ENCODE results near the gene CASTOR1.

CASTOR1 gene

DNA sequence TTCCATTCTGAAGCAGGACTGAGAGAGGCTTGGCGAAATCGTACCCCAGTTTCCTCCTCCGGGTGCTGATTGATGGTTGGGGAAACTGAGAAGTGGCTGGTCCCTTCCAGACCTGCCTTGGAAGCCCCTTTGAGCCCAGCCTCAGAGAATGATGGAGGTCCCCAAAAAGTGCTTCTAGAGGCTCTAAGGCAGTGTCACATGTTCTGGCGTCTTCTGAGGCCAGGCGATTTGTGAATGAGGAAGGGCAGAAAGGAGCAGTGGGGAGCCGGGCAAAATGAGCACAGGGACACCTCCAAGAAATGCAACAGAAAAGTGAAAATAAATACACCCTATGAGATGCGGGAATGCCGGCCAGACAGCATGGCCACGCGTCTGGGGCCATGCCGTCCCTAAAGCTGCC, 41.7 kb downstream of the CASTOR1 start:
- no peak for DNase-seq

DNA sequence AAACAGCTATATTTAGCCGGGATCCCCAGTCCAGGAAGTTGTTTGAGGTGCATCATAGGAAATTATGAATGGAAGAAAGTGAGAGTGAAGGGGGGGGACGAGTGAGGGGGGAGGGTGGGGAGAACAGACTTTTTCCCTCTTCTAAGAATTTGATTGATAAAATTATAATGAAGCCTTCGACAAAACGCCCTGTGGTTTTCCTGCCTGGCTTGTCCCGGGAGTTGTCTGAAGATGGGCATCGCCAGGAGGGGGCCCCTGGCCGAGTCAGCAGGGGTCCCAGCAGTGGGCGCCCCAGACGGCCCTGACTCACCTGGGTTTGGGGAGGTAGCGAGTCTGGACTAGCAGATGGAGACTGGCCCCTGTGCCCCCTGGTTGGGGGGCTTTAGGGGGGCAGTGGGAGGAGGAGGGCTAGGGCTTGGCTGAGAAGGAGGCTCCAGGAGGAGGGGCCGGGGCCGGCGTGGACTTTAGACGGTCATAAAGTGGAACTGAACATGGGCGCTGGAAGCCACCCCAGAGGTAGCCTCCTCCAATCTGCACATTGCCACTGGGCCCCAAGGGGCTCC, 42.4 kb downstream of the CASTOR1 start:
- no peak for DNase-seq

DNA sequence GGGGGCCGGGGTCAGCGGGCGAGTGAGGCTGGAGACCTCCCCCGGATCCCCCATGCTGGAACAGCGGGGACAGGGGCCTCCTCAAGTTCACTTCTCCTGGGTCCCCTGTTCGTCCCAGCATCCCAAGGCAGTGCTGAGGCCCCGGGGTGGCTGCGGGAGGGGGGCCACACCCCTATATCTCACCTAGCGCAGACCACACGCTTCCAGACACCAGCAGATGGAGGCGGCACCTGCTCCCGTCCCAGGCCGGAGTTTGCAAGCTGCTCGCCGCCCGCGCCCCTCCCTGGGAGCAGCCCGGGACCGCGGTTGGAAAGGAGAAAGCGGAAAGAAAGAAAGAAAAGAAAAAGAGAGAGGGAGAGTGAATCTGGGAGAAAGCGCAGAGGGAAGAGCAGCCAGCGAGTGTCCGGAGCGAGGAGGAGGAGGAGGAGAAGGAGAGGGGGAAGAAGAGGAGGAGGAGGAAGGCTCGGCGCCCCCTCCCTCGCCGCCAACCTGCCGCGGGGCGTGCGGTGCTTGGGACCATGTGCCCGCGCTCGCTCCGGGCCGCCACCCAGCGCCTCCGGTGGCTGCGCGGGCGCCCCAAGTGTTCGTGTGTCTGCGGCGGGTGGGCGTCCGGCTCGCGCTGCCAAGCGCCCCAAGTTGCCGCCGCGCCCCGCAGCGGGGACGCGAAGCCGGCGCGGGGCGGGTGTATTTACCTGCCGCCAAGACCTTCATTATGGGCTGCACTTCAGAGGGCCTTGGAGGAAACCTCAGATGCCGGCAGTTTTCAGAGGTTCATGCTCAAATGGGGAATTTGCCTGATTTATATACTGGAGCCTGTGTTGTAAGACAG, 43.1 kb downstream of the CASTOR1 start, which contains the start of gene LIF:
Gene LIF, minus strand, starts transcription at position 775 of the 829 bp plus-strand sequence. Its CDS starts 64 bp downstream, at position 711.
- DNase-seq, result peak in 2 of 51 donors; percentile 15 to 22

DNA sequence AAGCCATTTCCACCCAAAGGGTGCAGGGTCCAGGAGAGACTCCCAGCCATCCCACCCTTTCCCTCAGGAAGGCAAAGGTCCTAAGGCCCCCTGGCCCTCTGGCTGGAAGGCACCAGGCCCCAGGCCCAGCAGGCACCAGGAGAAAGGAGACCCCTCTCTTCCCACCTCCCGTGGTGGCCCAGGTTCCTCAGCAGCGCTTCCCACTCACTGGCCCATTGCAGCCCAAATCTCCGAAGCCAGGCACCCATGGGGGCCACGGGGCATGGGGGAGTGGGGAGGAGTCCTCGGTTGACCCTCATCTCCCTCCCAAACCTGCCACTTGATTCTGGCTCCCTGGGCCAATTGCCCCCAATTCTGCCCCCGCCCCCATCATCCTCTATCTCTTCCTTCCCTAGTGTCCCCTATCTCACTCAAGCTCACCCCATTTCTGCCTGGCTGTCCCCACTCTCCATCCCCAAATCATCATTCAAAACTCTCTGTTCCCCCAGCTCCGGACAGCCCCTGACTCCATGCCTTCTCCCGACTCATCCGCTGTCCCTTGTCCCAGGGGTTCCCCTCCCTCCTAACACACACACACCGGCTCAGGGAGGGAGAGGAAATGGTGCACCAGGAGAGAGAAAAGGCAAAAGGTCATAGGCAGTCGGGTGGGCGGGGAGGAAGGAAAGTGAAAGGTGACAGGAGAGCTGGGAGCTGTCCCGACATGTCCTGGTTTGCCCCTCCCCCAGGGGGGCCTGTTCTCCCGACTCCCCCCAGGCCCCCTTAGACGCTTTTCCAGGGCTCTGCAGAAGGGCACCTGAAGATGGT, 43.9 kb downstream of the CASTOR1 start:
- DNase-seq, result no peak

DNA sequence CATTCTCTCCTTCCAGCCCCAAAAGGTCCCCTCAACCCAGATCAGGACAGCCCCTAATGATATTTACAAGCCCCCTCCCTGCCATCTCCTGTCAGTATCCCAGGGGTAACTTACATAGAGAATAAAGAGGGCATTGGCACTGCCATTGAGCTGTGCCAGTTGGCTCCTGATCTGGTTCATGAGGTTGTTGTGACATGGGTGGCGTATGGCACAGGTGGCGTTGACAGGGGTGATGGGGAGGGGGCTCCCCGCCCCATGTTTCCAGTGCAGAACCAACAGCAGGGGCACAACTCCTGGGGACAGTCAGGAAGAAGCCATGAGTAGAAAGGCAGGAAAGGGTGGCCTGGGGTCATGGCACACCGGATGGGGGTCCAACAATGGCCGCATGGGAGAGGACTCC, 44.7 kb downstream of the CASTOR1 start:
- no peak for DNase-seq

DNA sequence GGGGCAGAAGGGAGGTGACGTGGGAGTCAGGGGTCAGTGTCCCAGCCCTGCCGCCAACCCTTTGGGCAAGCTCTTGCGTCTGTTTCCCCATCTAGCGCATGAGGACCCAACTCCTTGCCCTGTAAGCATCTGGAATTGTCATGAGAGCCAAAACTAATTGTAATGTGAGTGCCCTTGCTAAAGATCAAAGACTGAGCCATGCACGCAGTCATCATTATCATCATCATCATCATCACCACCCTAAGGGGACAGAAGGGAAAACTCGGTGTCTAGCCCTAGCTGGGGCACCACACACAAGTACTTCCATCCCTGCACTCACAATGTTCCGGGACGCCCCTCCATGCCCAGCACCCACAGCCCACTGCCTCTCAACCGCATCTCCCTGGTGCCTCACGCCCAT, 45.2 kb downstream of the CASTOR1 start:
- no peak for DNase-seq

DNA sequence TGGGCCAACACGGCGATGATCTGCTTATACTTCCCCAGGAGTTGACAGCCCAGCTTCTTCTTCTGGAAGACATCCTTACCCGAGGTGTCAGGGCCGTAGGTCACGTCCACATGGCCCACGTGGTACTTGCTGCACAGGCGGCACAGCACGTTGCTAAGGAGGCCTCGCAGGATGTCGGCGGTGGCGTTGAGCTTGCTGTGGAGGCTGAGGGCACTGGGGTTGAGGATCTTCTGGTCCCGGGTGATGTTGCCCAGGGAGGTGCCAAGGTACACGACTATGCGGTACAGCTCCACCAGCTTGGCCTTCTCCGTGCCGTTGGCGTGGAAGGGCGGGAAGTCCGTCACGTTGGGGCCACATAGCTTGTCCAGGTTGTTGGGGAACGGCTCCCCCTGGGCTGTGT, 45.6 kb downstream of the CASTOR1 start:
- no peak for DNase-seq

DNA sequence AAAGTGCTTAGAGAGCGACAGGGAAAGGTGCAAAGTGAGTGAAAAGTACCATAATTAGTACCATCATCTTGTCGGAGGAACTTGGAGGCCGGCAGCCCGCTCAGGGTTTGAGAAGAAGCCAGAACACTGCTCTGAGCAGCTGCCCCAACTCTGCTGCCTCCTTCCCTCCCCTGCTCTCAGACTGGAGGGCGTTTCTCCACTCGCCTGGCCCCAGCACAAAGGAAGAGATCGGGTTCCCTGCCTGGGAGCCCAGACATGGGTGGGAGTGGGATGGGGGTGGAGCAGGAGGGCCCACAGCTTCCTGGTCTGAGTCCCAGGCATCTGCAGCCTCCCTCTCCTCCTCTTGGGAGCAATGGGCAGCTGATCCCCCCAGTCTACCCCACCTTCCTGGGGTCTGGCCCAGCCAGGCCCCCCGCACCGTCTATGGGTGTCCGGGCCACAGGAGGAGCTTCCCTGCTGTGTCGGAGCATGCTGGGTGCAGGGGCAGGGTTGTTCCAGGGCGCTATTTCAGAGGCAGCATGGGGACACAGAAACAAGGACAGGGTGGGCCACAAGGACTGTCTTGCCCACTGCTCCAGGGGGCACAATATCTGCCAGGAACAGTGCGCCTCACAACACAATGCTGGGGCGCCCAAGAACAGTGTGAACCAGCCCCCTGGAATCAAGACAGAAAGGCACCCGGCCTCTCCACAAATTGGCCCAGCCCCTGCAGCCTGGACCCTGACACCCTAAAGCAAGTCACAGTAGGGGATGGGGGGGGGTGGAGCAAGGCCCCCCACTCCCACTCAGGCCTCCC, 47.5 kb downstream of the CASTOR1 start:
- no peak for DNase-seq

DNA sequence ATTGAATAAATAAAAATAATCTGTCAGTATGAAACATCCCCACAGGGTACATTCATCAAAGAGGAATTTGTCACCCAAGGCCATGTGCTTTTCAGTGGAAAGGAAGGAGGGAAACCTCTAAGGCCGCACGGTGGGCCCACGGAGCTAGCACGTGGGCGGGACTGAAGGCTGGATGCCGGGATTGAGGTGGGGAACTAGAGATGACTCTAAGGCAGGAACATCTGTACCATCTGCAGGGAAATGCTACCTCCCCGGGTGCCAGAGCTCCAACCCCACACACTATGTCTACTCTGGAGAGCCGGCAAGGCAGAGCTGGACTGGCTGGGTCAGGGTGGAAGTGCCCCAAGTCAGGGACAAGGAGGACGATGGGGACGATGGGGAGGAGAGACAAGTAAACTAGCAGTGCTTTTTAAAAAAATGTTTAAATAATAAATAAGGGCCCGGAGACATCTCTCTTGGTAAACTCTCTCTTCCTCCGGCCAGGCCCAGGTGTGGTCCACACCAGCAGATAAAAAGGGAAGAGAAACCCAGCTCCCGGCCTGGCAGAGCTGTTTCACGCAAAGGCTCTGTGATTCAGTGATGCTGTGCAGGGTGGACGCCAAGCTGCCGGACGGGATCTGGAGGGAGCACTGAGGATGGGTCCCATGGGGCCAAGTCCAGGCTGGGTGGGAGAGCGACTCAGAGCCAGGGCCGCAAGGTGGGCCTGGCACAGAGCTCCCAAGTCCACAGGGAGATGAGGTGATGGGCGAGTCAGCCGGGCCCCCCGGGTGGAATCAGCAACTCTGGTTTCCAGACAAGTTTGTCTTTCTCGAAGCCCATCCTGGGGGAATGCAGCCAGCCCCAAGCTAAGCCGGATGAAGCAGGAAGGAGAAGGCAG, 48.5 kb downstream of the CASTOR1 start:
- DNase-seq, result no peak

DNA sequence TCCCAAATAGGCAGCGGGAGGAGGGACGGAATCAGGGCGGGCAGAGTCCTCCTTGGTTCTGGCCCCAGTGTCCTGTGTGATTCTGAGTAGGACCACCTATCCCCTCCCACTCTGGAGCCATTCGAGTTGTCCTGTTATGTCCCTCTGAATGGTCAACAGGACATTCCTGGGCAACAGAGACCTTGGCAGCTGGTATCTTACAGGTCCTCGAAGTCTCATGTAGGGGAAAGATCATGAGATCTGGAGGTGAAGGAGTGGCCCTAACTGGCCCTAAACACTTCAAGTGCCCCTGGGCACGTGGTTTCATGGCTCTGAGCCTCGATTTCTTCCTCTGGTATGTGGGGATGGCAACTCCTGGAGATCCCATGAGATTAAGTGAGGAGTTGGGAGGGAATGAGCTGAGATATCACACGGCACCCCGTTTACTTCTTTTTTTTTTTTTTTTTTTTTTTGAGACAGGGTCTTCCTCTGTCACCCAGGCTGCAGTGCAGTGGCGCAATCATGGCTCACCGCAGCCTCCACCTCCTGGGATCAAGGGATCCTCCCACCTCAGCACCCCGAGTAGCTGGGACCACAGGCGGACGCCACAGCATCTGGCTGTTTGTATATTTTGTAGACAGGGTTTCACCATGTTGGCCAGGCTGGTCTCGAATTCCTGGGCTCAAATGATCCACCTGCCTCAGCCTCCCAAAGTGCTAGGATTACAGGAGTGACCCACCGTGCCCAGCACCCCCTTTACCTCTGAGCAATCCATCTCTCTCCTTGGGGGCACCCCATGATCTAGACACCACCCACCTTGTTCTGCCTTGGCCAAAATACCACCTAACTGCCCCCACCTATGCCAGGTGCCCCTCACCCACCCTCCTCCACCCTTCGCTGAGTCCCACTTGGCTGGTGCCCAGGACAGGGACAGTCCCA, 49.6 kb downstream of the CASTOR1 start:
- no peak for DNase-seq

DNA sequence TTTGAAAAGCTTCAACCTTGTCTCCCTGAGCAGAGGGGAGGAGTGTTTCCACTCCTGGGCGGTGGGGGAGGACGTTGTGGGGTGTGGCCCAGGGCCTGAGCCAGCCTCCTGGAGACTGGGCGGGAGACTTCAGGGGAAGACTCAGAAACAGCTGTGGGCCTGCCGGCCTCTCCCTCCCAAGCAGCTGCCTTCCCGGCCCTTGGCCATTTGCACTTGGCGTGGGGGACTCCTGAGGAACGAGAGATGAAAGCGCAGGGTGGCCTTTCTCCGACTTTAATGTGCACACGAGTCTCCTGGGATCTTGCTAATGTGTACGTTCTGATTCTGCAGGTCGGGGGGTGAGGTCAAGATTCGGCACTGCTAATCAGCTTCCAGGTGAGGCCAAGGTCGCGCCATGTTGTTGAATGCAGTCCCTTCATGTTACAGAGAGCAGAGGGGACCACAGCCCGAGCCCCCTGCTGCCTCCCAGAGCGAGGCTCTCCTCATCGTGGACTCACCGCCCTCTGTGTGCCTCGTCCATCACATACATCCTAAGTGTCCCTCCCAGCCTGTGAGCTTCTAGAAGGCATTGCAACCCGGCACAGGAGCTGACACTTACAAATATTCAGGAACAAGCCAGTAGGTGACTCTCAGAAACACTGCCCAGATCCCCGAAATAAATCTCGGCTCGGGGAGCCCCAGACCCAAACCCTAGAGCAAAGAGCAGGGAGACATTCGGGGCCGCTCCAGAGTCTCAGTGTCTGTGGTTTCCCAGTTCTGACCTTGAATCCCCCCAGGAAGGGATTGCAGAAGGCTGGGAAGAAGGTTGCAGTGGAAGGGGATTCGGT, 50.4 kb downstream of the CASTOR1 start:
- DNase-seq, result no peak

DNA sequence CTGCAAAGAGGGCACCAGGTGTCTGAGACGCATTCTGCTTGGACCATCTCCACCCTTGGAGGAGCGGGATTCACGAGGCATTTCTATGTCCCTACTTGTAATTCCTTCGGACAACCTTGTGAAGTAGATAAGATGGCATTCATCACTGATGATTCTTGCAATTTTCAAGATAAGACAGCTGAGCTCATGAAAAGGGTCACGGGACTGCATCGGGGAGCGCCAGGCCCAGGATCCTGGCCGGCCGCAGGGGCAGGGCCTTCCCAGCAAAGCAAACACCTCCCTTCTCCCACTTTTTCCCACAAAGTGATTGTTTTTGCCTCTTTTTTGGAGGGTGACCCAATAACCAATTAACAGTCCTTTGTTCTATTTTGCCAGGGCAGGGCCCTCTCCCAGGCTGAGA, 51.2 kb downstream of the CASTOR1 start:
- DNase-seq, result no peak

DNA sequence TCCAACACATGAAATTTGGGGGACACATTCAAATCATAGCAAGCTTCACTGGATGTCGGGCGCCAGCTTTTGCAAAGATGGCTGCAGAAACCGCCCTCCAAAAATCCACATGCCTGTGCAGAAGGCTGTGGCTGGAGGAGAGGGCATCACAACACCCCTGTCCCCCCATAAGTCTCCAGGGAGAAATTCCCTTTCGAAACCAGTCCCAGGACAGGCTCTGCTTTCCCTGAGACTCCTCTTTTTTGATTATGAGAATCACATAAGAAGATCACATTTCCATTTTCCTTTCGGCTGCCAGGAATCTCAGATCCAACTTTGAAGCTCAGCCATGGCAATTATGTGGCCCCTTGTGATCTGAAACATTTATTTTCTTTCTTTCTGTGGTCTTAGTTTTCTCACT, 52.4 kb downstream of the CASTOR1 start:
- no peak for DNase-seq

DNA sequence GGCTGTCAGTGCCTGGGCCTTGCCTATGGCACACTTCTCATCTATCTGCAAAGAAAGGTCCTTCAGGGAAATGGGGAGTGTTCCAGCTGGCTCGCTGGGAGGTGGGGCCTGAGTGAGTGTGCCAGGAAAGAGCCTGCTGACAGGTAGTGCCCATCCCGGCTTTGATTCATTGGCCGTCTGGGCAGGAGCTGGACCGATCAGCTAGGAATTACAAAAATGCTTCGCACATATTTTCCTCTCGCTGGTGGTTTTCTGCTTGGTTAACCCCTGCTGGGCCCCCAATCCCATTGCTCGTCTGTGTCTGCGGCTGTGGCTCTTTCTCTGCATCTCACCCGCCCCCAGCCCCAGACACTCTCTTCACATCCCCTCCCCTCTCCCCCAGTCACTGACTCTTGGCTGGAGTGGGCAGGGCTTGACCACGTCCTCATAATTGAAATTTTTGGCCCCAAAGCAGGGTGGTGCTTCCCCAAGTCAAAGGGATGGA, 53.6 kb downstream of the CASTOR1 start:
- DNase-seq, result no peak
